Measurements from ENCODE around the gene IER5. TPM values are rescaled to one million over a fixed set of nuclear protein-coding genes. Genes with fewer than 3 reads are reported as not detected.

IER5 gene
- total and polyA plus RNA-seq, 2 of the 13 experiments (the other 11 are each of a cell fraction or from before 2014, with no cell fraction given), result 2.5 to 3.5 TPM

DNA sequence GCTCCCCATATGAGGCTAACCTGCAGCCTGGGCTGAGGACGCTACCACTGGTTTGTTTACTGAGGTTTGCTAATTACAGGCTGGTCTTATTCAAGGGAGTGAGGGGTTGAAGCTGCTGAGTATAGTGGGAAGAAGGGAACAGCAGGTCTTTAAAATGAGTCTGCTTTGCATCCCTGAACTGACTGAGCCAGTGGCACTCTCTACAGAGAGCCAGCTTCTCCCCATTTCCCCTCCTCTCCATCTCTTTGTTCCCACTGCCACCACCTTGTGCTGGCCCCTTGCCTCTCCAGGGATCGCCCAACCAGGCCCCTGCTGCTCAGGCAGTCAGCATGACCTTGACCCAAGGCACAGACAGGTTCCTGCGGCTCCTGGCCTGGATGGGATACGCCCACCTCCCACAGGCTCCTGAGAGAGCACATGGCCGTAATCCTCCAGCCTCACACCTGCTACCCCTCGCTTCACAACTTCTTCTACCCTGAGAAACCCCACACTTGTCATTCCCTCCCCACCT is 45.0 kb downstream of the IER5 start (continued):
- TF ChIP-seq SRSF4 (IDR thresholded peaks at IDR 0.05; ENCODE audit: low read depth, low read length, poor library complexity, severe bottlenecking), result no peak
- TF ChIP-seq ZNF180 (CRISPR knock-in tag; IDR thresholded peaks at IDR 0.05; ENCODE audit: borderline replicate concordance, low read depth), result no peak
- no peak for TF ChIP-seq U2AF1 (optimal IDR thresholded peaks at IDR 0.05; ENCODE audit: low read depth, low read length)
- no peak for TF ChIP-seq ZKSCAN5 (CRISPR knock-in tag; IDR thresholded peaks at IDR 0.05)
- no peak for TF ChIP-seq YEATS4 (CRISPR knock-in tag; IDR thresholded peaks at IDR 0.05; ENCODE audit: borderline replicate concordance)
- TF ChIP-seq, protein P1, sequence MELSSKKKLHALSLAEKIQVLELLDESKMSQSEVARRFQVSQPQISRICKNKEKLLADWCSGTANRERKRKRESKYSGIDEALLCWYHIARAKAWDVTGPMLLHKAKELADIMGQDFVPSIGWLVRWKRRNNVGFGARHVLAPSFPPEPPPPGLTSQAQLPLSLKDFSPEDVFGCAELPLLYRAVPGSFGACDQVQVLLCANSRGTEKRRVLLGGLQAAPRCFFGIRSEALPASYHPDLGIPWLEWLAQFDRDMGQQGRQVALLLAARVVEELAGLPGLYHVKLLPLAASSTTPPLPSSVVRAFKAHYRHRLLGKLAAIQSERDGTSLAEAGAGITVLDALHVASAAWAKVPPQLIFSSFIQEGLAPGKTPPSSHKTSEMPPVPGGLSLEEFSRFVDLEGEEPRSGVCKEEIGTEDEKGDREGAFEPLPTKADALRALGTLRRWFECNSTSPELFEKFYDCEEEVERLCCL (CRISPR knock-in tag; IDR thresholded peaks at IDR 0.05; ENCODE audit: borderline replicate concordance), result no peak
- no peak for TF ChIP-seq ZNF101 (CRISPR knock-in tag; IDR thresholded peaks at IDR 0.05; ENCODE audit: borderline replicate concordance, low read depth)
- no peak for TF ChIP-seq ZFP36 (IDR thresholded peaks at IDR 0.05; ENCODE audit: borderline replicate concordance, low read depth, low read length, partially characterized antibody)
- no peak for TF ChIP-seq IKZF1 (IDR thresholded peaks at IDR 0.05)
- no peak for TF ChIP-seq TAF15 (IDR thresholded peaks at IDR 0.05; ENCODE audit: low read depth, low read length, poor library complexity, severe bottlenecking)
- no peak for TF ChIP-seq ZSCAN30 (CRISPR knock-in tag; IDR thresholded peaks at IDR 0.05)
- no peak for TF ChIP-seq TEAD2 (CRISPR knock-in tag; IDR thresholded peaks at IDR 0.05)
- no peak for TF ChIP-seq ZNF567 (CRISPR knock-in tag; IDR thresholded peaks at IDR 0.05; ENCODE audit: borderline replicate concordance)
- TF ChIP-seq, protein P2, sequence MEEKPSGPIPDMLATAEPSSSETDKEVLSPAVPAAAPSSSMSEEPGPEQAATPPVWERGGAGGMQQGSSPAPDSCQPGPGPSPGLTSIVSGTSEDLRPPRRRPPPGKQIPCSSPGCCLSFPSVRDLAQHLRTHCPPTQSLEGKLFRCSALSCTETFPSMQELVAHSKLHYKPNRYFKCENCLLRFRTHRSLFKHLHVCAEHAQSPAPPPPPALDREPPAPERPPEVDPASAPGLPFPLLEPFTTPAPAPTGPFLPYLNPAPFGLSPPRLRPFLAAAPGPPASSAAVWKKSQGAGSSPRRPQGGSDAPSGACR (CRISPR knock-in tag; IDR thresholded peaks at IDR 0.05), result no peak
- TF ChIP-seq NRL (CRISPR knock-in tag; IDR thresholded peaks at IDR 0.05; ENCODE audit: borderline replicate concordance), result no peak
- no peak for TF ChIP-seq NFYC (CRISPR knock-in tag; IDR thresholded peaks at IDR 0.05)
- TF ChIP-seq ZNF207 (IDR thresholded peaks at IDR 0.05; ENCODE audit: borderline replicate concordance), result no peak
- TF ChIP-seq ZNF20 (CRISPR knock-in tag; IDR thresholded peaks at IDR 0.05), result no peak
- TF ChIP-seq, protein P3, sequence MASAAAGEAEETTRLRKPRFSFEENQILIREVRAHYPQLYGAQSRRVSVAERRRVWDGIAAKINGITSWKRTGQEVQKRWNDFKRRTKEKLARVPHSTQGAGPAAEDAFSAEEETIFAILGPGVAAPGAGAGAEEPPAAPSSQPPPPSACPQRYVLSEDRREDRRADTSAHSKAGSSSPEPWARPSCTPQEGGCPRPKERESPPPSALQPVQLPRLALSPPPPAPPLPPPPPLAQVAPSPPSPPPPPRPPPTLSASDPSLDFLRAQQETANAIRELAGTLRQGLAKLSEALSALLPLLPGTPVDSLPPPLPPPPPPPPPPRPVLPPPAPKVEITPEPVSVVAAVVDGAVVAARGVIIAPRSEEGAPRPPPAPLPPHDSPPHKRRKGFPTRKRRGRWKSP (CRISPR knock-in tag; IDR thresholded peaks at IDR 0.05), result no peak
- no peak for TF ChIP-seq ZNF780A (CRISPR knock-in tag; IDR thresholded peaks at IDR 0.05)
- TF ChIP-seq MTF2 (CRISPR knock-in tag; IDR thresholded peaks at IDR 0.05; ENCODE audit: borderline replicate concordance), result no peak
- no peak for TF ChIP-seq NR1H2 (CRISPR knock-in tag; IDR thresholded peaks at IDR 0.05; ENCODE audit: borderline replicate concordance, low read depth)
- TF ChIP-seq ZNF253 (CRISPR knock-in tag; IDR thresholded peaks at IDR 0.05; ENCODE audit: borderline replicate concordance), result no peak
- TF ChIP-seq KMT2B (CRISPR knock-in tag; IDR thresholded peaks at IDR 0.05), result no peak
- TF ChIP-seq SMAD3 (CRISPR knock-in tag; IDR thresholded peaks at IDR 0.05), result no peak; the same call in 1 of the 2 replicates
- no peak for TF ChIP-seq MED13 (CRISPR knock-in tag; IDR thresholded peaks at IDR 0.05)
- no peak for TF ChIP-seq HNRNPL (IDR thresholded peaks at IDR 0.05; ENCODE audit: low read depth, low read length)
- TF ChIP-seq, protein P4, sequence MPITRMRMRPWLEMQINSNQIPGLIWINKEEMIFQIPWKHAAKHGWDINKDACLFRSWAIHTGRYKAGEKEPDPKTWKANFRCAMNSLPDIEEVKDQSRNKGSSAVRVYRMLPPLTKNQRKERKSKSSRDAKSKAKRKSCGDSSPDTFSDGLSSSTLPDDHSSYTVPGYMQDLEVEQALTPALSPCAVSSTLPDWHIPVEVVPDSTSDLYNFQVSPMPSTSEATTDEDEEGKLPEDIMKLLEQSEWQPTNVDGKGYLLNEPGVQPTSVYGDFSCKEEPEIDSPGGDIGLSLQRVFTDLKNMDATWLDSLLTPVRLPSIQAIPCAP (CRISPR knock-in tag; IDR thresholded peaks at IDR 0.05; ENCODE audit: low read depth), result no peak
- TF ChIP-seq ZNF841 (CRISPR knock-in tag; IDR thresholded peaks at IDR 0.05; ENCODE audit: borderline replicate concordance), result no peak
